ENCODE results near the gene ADAMTS13.
"Not testable (repeated sequence)": the region's sequence is repeated elsewhere in the genome, so short reads cannot be mapped to it uniquely, and the experiment has no call there.

The ADAMTS13 gene

DNA sequence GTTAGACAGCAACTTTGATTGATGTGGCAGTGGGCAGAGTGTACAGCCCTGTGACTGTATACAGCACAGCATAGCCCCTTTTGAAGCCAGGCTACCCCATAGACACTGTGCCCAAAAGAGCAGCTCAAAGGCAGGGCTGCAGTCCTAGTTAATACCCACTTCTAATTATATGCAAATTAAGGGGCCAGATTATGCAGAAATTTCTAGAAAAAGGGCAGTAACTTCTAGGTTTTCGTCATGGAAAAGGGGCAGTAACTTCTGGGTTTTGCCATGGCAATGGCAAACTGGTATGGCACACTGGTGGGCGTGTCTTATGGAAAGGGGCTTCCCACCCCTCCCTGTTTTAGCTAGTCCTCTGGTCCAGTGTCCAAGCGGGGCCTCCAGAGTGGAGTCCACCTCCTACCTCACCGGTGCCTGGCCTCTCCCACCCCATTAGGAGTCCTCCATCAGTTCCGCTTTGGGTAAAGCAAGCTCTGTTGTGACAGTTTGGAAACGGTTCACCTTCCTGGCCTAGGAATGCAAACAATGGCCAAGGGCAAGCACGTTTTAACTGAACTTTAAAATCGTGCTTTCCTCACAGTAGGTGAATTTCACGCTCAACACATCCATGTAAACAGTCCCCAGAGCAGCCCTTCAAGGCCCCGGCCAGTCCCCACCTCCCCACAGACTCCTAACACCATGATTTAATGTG, 5.6 kb downstream of the ADAMTS13 start:
- no peak for DNase-seq

- DNase-seq: no peak
Observed at GRCh38 chr9:133428617-133429101, 6.5 kb downstream of the ADAMTS13 start.

GRCh38 chr9:133429214-133429613, 7.0 kb downstream of the ADAMTS13 start:
- DNase-seq: no peak

- DNase-seq: no peak
Observed at GRCh38 chr9:133429641-133430161, 7.5 kb downstream of the ADAMTS13 start.

- no peak for DNase-seq
Observed at GRCh38 chr9:133430244-133430643, 8.1 kb downstream of the ADAMTS13 start.

- DNase-seq: no peak
Observed at GRCh38 chr9:133433351-133433843, 11.2 kb downstream of the ADAMTS13 start.

DNA sequence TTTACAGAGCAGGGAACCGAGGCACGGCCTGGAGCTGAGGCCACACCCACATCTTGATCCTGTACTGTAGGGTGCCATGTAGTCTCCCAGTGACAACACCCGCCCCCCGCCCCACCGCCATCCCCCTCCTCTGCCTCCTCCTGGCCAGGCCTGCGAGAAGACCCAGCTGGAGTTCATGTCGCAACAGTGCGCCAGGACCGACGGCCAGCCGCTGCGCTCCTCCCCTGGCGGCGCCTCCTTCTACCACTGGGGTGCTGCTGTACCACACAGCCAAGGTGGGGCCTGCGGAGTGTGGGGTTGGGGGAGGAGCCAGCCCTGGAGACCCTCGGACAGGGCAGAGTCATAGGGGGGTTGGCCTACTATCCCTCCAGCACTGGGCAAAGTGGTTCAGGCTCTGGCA, 14.5 kb downstream of the ADAMTS13 start:
- DNase-seq: no peak

GRCh38 chr9:133437753-133438531, 15.8 kb downstream of the ADAMTS13 start:
- DNase-seq: no peak

GRCh38 chr9:133439337-133439736, 17.2 kb downstream of the ADAMTS13 start:
- DNase-seq: no peak

GRCh38 chr9:133440874-133441273, 18.7 kb downstream of the ADAMTS13 start:
- DNase-seq: no peak

- no peak for DNase-seq
Observed at GRCh38 chr9:133441571-133441970, 19.4 kb downstream of the ADAMTS13 start.

GRCh38 chr9:133443248-133443647, 21.1 kb downstream of the ADAMTS13 start:
- DNase-seq: no peak

DNA sequence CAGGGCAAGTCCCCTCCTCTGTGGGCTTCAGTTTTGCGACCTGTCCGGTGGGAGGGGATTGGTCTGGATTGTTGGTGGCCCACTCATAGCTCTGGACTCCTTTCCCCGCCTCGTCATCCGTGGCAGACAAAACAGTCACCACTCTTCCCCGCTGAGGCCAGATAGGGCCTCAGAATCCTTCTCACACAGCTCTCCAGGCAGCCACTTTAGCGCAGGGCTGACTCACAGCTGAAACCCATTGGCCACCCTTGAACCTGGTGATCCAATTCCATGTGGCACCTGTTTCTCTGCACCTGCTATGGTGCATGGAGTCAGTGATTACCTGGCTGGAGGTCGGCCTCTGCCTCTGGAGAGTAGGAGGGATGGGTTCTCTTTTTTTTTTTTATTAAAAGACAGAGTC, 21.8 kb downstream of the ADAMTS13 start:
- DNase-seq: peak; percentile 30

GRCh38 chr9:133445293-133445969, 23.3 kb downstream of the ADAMTS13 start:
- no peak for DNase-seq

DNA sequence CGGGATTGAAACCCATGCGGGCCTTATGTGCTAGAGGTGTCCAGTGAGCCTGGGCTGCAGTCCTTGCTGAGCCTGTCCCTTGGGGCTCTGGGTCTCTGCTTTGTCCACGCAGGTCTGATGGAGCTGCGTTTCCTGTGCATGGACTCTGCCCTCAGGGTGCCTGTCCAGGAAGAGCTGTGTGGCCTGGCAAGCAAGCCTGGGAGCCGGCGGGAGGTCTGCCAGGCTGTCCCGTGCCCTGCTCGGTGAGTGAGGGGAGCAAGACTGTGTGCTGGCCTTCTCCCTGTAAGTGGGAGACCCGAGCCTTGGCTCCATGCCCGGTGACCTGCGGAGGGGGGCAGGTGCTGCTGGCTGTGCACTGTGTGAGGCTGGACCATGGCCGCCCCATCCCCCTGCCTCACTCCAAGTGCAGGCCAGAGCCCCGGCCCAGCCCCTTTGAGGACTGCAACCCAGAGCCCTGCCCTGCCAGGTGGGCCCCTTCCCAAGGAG, 26.4 kb downstream of the ADAMTS13 start:
- DNase-seq: no peak

GRCh38 chr9:133449760-133450159, 27.6 kb downstream of the ADAMTS13 start:
- peak; percentile 41 for DNase-seq

GRCh38 chr9:133451865-133452264, 29.7 kb downstream of the ADAMTS13 start:
- DNase-seq: not testable (repeated sequence)

- DNase-seq: no peak
Observed at GRCh38 chr9:133452562-133452961, 30.4 kb downstream of the ADAMTS13 start.

GRCh38 chr9:133453651-133454050, 31.5 kb downstream of the ADAMTS13 start:
- DNase-seq: no peak

DNA sequence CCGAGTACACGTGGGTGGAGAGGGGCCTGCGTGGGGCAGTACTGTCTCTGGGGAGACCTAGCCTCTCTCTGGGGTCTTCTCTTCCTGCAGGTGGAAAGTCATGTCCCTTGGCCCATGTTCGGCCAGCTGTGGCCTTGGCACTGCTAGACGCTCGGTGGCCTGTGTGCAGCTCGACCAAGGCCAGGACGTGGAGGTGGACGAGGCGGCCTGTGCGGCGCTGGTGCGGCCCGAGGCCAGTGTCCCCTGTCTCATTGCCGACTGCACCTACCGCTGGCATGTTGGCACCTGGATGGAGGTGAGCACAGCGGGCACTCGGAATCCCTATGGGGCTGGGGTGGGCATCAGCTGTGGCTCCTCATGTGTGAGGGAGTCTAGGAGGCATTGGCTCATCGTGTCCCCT, 32.2 kb downstream of the ADAMTS13 start:
- no peak for DNase-seq

DNA sequence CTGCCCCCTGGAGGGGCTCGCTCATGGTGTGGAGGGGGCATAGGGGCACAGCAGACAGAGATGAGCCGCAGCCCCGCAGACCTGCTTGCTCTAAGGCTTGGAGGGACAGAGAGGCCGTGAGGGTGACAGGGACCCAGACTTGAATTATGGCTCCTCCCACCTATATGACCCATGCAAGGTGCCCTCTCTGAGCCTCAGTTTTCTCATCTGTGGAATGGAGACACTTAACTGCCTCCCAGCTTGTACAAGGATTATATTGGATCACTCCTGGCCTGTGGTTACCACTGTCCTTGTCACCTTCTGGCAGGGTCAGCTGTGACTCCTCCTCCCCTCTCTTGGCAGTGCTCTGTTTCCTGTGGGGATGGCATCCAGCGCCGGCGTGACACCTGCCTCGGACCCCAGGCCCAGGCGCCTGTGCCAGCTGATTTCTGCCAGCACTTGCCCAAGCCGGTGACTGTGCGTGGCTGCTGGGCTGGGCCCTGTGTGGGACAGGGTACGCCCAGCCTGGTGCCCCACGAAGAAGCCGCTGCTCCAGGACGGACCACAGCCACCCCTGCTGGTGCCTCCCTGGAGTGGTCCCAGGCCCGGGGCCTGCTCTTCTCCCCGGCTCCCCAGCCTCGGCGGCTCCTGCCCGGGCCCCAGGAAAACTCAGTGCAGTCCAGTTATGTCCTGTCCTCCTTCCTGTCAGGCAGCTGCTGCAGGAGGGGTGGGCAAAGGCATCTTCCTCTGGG, 32.9 kb downstream of the ADAMTS13 start:
- no peak for DNase-seq

- no peak for DNase-seq
Observed at GRCh38 chr9:133455936-133456335, 33.8 kb downstream of the ADAMTS13 start.

All from NCI-H2029 (cell line).